Fibroblast of pulmonary artery (primary cell): ENCODE data around the gene RTL10.

Experiments used
- DNase-seq: peaks from one replicate; pipeline ENCODE4 v3.0.0-alpha.2; 2010; ENCODE audit warnings: low read depth
- H3K4me3 ChIP-seq: replicated peaks from 2 replicates; pipeline ENCODE4 v1.5.1; 2011; ENCODE audit warnings: low read depth, mild to moderate bottlenecking, control low read depth, low read length, moderate library complexity
- TF ChIP-seq, protein P1 (sequence below): IDR thresholded peaks from 2 replicates; pipeline ENCODE4 v1.5.1; 2011; ENCODE audit warnings: mild to moderate bottlenecking, control low read depth, low read length, inconsistent platforms; ENCODE audit errors: missing control alignments

Gene RTL10

DNA sequence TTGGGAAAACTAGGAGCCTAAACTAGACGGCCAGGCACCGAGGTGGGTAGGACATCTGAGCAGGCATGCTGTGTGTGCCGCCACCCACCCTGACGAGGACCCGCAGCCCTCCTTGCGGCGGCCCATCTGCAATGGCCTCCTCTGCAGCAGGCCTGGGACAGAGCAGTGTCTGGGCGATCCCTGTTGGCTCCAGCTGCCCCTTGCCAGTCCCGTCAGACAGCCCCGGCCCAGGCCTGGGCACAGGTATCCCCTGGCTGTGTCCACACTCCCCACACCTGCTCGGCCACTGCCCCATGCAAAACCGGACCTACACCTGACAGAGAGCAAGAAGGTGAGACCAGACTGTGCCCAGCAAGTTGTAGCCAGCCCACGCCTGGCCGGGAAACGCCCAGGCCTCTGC lies 38.7 kb upstream of the RTL10 start:
- no peak for DNase-seq
- TF ChIP-seq, protein P1, sequence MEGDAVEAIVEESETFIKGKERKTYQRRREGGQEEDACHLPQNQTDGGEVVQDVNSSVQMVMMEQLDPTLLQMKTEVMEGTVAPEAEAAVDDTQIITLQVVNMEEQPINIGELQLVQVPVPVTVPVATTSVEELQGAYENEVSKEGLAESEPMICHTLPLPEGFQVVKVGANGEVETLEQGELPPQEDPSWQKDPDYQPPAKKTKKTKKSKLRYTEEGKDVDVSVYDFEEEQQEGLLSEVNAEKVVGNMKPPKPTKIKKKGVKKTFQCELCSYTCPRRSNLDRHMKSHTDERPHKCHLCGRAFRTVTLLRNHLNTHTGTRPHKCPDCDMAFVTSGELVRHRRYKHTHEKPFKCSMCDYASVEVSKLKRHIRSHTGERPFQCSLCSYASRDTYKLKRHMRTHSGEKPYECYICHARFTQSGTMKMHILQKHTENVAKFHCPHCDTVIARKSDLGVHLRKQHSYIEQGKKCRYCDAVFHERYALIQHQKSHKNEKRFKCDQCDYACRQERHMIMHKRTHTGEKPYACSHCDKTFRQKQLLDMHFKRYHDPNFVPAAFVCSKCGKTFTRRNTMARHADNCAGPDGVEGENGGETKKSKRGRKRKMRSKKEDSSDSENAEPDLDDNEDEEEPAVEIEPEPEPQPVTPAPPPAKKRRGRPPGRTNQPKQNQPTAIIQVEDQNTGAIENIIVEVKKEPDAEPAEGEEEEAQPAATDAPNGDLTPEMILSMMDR, result no peak
- no peak overlapping the region for H3K4me3 ChIP-seq

DNA sequence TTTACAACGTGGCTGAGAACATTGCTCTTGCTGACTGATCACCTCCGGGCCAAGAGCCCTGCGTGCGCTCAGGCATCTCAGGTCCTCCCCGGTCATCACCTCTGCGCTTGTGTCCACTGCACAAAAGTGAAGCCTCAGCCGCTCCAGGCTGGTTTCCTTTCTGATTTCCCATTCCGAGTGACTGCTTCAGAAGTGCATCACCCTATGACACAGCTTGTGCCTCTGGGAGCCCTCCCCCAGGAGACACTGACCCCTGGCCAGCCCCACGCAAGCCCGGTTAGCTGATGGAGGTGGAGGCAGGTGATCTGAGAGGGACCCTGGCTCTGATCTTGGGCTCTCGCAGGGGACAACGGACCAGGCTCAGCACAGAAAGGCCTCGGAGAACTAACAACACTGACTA lies 38.3 kb upstream of the RTL10 start:
- DNase-seq, result no peak
- TF ChIP-seq, protein P1, result no peak
- no peak overlapping the region for H3K4me3 ChIP-seq

DNA sequence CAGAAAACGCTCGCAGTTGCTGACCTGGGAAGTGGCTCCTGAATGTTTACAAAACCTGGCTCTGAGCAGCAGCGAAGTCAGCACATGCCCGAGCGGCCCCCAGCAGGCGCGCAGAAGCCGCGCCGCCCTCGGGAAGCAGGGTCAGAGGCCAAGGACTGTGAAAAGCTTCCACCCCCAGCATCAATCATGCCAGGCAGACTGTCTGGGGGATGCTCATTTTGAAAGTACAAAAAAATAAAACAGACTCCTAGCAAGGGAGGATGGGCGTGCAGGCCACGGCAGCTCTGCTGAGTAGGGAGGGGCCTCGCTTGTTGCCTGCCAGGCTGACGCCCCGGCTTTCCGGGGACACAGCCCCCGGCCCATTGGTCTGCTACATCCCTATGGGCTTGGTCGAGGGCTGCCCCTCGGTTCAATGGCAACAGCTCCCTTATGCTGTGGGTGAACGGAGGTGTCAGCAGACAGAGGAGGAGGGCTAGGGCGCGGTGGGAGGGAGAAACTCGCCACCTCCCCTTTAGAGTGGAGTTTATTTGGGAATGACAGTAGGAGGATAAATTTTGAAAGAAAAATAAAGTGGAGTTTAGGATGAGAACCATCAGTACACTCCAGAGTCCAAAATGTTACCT lies 37.7 kb upstream of the RTL10 start:
- peak; percentile 69 for DNase-seq
- TF ChIP-seq, protein P1, result no peak
- H3K4me3 ChIP-seq, result no peak overlapping the region

DNA sequence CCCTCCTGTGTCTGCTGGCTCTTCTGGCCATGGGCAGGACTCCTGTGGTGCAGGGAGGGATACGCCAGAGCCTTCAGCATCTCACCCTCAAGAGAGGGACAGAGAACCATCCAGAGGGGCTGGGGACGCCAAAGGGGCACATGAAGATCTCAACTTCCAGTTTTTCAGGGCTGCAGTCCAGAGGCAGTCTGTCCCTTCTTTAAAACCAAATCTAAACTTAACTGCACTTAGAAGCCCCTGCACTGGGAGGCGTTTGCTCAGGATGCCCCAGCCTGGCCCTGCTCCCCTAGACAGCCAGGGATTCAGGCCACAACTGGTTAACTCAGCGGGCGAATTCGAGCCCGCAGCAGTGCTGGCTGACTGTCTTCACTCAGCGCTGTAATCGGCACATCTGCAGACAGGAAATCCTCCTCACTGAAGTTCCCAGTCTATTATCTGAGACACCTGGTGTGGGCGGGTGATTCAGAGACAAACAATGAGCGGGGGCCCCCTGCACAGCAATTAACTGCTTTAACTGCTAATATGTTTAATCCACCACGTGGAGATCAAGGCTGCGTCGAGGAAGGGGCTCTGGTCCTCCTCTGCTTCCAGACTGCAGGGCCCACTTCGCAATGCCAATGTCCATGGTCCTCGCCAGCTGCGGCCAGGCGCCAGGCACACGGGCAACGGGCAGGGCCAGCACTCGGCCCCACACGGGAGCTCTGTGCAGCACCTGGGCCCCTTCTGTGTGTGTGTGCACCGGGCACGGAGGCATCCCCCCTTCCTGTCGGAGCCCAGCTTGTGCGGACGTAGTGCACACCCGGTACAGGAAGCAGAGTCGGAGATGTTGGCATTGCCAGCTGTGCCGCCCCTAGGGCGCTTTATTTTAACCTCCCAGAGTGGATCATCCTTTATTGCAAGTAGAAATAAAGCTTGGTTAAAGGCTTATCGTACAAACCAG lies 36.9 kb upstream of the RTL10 start:
- peak; percentile 79 for DNase-seq
- TF ChIP-seq, protein P1, result no peak
- H3K4me3 ChIP-seq, result peak overlapping the region; percentile 12

DNA sequence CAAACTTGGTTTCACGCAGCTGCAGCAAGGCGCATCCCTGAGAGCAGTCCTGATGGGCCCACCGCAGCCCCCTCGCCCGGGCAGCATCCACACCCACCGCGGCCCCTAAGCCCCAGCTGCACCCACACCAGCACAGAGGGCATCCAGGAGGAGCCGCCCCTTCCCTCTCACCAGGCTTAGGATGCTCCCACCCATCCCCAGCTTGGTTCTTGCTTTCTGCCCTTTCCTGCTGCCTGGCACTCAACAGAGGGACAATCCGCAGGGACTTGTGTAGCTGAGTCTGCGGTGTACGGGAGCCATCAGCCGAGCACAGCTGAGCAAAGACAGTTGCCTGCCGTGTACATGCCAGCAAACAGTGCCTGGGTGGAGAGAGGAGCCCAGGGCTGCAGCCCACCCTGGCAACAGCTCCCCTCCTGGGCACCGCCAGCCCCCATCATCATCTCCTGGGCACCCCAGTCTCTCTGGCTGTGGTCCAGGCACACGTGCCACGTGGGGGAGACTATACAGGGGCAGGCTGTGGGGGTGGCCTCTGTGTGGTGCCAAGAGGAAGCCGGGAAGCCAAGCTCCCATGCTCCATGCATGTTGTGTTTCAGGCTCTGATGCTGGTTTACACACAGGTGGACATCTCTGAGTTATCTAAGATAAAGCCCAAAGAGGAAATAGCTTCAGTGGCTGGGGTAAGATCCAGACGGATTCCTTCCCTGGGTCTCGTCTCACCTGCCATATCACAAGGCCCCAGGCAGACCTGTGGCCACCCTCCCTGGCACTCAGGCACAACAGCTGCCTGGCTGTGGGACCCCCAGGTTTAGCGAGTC lies 36.0 kb upstream of the RTL10 start:
- no peak overlapping the region for H3K4me3 ChIP-seq
- TF ChIP-seq, protein P1, result no peak
- DNase-seq, result no peak

DNA sequence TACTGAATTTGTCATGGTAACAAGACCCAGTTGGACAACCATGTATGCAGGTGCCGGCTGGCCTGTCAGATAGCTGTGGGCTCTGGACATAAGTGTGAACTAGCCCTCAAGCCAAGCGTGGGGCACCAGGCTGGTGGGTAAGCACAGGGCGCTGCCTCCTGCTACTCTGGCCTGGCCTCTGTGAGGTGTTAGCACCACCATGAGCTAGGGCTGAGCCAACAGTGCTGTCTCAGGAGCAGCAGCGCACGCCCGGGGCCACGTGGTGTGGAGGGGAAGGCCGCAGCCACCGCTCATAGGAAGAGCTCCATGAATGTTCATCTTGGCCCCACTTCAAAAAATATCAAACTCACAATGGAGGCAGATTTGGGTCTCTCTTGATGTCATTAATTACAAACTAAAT lies 35.3 kb upstream of the RTL10 start:
- H3K4me3 ChIP-seq, result no peak overlapping the region
- no peak for DNase-seq
- TF ChIP-seq, protein P1, result no peak
